GM18502 (cell line): ENCODE measurements around the gene SHISAL2A.

Experiments used
- ATAC-seq: cut with Tn5 transposase; IDR thresholded peaks from one replicate; pipeline ENCODE4 v1.9.1; 2021; ENCODE audit warnings: mild to moderate bottlenecking; ENCODE audit not compliant: unreplicated experiment, poor library complexity

Gene SHISAL2A

DNA sequence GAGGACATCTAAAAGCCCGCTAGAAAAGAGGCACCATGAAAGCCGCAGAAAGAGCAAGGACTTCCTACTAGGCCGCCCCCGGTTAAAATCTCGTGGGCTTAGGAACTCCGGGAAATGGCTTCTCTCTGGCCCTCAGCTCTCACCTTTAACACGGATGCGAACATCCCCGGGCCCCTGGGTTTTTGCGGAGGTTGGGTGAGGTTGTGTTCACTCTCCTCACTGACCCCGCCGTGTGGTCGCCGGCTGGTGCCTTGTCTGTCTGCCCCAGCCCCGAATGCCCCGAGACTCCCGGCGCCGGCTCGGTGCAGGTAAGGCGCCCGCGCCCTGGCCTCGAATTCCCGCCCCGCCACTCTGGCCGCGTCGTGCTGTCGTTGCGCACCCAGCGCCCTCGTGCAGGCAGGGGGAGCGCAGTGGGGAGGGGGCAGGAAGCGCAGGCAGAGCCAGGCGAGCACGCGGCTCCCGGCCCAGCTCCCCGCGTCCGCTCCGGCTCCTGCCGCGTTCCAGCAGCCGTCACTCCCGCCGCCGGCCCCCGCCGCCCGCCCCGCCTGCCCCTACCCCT lies at the start of gene SHISAL2A:
TSS of gene SHISAL2A (plus strand) at position 437 of the 559 bp plus-strand sequence. CDS start 326 bp downstream, outside the sequence.
- ATAC-seq = no peak

GRCh38 chr1:52585474-52585873 lies 47.5 kb upstream of the SHISAL2A start:
- no peak for ATAC-seq

DNA sequence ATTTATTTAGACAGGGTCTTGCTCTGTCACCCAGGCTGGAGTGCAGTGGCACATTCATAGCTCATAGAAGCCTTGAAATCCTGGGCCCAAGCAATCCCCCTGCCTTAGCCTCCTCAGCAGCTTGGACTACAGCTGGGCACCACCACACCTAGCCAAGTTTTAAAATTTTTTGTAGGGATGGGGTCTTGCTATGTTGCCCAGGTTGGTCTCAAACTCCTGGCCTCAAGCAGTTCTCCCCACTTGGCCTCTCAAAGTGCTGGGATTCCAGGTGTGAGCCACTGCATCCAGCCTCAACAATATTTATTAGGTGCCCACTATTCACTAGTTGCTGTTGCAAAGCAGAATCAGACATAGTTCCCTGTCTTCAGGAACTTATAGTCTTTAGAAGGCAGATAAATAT lies 44.9 kb upstream of the SHISAL2A start:
- ATAC-seq = no peak

GRCh38 chr1:52588535-52588934 lies 44.4 kb upstream of the SHISAL2A start:
- ATAC-seq = no peak

DNA sequence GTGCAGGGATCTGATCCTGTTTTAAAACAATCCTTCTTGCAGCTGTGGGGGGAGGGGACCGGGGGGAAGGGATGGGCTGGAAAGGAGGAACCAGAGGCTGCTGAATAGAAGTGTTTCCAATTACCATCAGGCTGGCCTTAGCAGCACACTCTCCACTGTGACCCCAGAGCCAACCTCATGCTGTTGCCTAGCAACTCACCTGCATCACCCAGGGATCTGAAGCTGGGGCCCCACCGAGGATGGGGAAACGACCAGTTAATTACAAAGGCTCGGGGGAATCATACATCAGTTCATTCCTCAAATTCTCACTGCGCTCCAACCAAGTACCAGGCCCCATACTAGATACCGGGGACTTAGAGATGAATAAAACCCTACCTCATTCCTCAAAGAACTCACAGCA lies 42.7 kb upstream of the SHISAL2A start:
- no peak for ATAC-seq

DNA sequence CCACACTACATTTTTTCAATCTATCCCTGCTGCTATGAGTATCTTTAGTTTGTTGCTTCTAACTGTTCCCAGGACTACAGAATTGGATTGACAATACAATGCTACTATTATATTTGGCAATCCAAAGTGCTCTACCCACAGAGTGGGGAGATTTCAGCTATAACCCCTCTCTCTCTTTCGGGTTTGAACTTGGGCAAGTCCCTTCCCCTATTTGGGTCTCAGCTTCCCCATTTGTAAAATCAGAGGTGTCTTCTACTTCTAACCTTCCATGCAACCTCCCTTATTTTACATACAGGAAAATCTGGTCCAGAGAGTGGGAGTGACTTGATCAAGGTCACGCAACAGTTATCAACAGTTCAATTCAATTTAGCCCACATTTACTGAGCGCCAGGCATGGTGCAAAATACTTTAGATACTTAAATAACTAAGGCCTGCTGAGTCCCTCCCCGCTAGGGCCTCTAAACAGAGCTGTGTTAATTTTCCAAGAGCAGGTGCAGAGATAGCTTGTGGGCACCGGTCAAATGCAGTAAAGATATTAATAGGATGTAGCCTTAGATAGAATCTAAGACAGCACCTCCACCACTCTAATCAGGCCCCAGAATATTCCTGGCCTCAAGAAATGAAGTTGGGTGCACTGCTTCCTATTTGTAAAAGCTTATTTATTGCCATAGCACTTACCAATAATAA lies 40.2 kb upstream of the SHISAL2A start:
- no peak for ATAC-seq

GRCh38 chr1:52593495-52593894 lies 39.5 kb upstream of the SHISAL2A start:
- ATAC-seq = no peak

GRCh38 chr1:52595061-52595460 lies 37.9 kb upstream of the SHISAL2A start:
- no peak for ATAC-seq

GRCh38 chr1:52597912-52598311 lies 35.1 kb upstream of the SHISAL2A start:
- no peak for ATAC-seq

GRCh38 chr1:52598729-52599128 lies 34.2 kb upstream of the SHISAL2A start:
- no peak for ATAC-seq

- no peak for ATAC-seq
Observed at GRCh38 chr1:52599236-52599635, 33.7 kb upstream of the SHISAL2A start.

DNA sequence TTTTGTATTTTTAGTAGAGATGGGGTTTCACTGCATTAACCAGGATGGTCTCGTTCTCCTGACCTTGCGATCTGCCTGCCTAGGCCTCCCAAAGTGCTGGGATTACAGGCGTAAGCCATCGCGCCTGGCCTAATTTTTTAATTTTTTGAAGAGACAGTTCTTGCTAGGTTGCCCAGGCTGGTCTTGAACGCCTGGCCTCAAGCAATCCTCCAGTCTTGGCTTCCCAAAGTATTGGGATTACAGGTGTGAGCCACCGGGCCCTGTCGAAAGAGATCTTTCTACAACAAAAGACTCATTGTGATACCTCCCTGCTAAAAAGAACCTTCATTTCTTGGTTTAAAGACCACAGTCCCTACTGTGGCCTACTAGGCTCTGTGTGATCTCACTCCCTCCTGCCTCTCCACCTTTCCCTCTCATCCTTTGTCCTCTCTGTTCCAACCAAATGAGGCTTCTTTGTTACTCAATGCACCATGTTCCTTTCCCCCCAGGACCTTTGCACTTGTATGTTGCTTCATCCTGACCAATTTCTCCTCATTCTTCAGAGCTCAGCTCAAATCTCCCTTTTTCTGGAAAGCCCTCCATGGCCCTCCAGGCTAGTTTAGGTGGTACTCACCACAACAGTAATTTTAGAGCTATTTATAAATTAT lies 32.3 kb upstream of the SHISAL2A start:
- ATAC-seq = no peak

GRCh38 chr1:52601519-52601918 lies 31.4 kb upstream of the SHISAL2A start:
- ATAC-seq = no peak

DNA sequence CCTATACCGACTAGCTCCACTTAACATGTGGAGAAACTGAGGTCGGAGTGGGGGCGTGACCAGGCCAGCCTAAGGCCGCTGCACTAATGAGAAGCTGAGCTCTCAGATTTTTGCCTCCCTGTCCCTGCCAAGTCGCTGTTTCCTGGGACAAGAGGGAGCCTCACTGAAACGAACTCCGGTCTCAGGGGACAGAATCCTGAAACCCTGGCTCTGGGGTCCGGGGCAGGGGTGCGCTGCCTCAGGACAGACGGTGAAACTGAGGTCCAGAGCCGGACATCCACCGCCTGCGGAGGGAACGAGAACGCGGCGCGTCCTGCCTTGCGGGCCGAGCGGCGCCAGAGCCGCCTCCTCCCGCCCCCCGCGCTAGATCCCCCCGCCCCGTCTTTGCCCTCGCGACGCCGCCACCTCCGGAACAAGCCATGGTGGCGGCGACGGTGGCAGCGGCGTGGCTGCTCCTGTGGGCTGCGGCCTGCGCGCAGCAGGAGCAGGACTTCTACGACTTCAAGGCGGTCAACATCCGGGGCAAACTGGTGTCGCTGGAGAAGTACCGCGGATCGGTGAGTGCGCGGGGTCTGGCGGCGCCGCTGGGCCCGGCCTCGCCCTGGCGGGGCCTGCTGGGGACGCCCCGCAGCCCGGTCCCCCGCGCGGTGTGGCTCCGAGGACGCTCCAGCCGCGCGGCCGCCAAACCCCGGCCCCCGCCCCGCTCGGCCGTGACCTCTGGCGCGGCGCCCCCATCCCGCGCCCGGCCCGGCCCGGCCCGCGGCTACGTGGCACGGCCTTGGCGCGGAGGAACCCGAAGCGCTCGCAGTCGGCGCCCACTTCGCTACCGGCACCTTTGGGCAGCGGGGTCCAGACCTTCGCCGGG lies 30.7 kb upstream of the SHISAL2A start, which contains the start of gene GPX7:
TSS of gene GPX7 (plus strand) at position 381 of the 865 bp plus-strand sequence. CDS start at position 420, 39 bp downstream.
- no peak for ATAC-seq

GRCh38 chr1:52602856-52603600 lies 29.9 kb upstream of the SHISAL2A start:
- ATAC-seq = no peak

DNA sequence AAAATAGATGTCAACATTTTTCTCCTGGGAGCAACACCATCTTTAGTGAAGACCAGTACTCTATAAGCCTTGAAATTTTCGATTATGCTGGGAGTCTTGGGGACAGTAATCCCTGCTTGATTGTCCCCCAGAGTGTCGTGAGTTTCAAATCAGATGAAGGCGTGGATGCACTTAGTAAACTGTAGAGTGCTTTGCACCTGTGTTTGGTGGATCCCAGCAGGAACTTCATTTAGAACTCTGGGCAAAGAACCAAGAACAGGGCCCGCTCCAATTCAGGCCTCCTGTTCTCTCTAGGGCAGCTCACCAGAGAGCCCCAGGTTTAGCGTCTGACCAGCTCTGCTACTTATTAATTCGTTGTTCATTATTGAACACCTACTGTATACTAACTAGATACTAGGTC lies 29.3 kb upstream of the SHISAL2A start:
- no peak for ATAC-seq

DNA sequence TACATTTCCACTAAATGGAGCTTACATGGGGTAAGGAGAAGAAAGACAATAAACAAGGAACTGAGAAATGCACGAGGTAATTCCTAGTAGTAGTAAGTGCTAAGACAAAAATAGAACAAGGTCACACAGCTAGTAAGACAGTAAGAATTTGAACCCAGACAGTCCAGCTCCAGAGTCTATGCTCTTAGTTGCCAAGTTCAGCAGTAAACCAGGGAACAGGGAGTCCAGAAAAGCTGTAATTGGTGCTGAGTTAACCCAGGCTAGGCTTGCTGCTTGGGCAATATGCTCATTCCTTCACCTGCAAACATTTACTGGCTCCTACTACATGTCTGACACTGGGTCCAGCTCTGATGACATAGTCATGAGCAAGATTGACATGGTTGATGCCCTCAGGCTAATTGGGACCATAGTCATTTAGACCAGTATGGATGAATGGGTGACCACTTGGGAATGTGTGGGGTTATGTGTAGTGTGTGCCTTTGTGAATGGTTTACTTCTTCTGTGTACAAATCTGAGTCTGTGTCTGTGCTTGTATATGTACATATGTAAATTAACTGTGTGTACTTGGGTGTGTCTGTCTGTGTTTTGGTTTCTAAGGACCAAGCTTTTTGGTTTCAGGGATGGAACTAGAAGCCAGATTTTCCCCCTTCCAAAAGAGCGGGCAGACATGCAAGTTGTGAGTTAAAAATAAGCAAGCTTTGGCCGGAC lies 28.8 kb upstream of the SHISAL2A start:
- ATAC-seq = no peak

- ATAC-seq = no peak
Observed at GRCh38 chr1:52613636-52614373, 19.2 kb upstream of the SHISAL2A start.

DNA sequence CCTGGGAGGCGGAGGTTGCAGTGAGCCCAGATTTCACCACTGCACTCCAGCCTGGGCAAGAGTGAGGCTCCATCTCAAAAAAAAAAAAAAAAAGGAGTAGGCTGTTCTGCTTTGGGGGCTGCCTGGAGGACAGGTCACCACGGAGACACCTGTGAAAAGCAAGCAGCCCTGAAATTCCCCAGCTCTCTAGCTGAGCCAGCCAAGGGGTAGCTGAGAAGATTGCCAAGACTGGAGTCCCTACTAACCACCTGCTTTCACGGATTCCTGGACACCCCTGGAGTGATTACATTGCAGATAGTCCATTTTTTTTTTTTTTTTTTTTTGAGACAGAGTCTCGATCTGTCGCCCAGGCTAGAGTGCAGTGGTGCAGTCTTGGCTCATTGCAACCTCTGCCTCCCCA lies 18.3 kb upstream of the SHISAL2A start:
- ATAC-seq = no peak
